ENCODE results near the gene TIMM10.

The TIMM10 gene, protein sequence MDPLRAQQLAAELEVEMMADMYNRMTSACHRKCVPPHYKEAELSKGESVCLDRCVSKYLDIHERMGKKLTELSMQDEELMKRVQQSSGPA

GRCh38 chr11:57530596-57531507 lies at the start of gene TIMM10:
Gene TIMM10, minus strand, starts transcription at chr11:57530754. Its CDS starts 565 bp downstream, at chr11:57530189.
- peaks cover 30% of the 10 kb centered on the region for H3K4me1 ChIP-seq (ENCODE audit: control insufficient read depth, low read length)
- peak within 1 kb of the TSS; percentile 63 for H3K27ac ChIP-seq (ENCODE audit: low read depth, low read length)
- peak within 1 kb of the TSS; percentile 78 for H3K4me2 ChIP-seq (ENCODE audit: low read length)
- H3K9me3 ChIP-seq (ENCODE audit: control insufficient read depth, insufficient read depth, low read length), result no peaks in the 10 kb centered on the region
- no peaks in the 10 kb centered on the region; the same call in 1 of the 2 replicates for H3F3A ChIP-seq (ENCODE audit: control insufficient read depth, insufficient read depth)
- peak within 1 kb of the TSS; percentile 88 for H3K4me3 ChIP-seq (ENCODE audit: low read length)
- H3K36me3 ChIP-seq (ENCODE audit: control insufficient read depth, low read length), result peaks cover 37% of the 10 kb centered on the region
- H3K27me3 ChIP-seq (ENCODE audit: control insufficient read depth, low read length), result peaks cover 5% of the 10 kb centered on the region
- no peaks in the 10 kb centered on the region for H3K9me2 ChIP-seq (replicated peaks; ENCODE audit: control insufficient read depth, low read length)
- H4K20me1 ChIP-seq (ENCODE audit: control insufficient read depth, insufficient read depth, low read depth, low read length), result no peaks in the 10 kb centered on the region
- peaks cover 36% of the 10 kb centered on the region for H3K79me2 ChIP-seq (ENCODE audit: control insufficient read depth, low read length)
- TF ChIP-seq CTCF (IDR thresholded peaks at IDR 0.05; ENCODE audit: low read depth, low read length, poor library complexity, severe bottlenecking) (peak; percentile 8), EZH2phosphoT487 (IDR thresholded peaks at IDR 0.05; ENCODE audit: borderline replicate concordance, low read length) (no peak)

GRCh38 chr11:57574061-57574460 lies 43.5 kb upstream of the TIMM10 start:
- no peaks in the 10 kb centered on the region for H3F3A ChIP-seq (ENCODE audit: control insufficient read depth, insufficient read depth)
- TF ChIP-seq CTCF (IDR thresholded peaks at IDR 0.05; ENCODE audit: low read depth, low read length, poor library complexity, severe bottlenecking) (no peak), EZH2phosphoT487 (IDR thresholded peaks at IDR 0.05; ENCODE audit: borderline replicate concordance, low read length) (no peak)

GRCh38 chr11:57571606-57572005 lies 41.1 kb upstream of the TIMM10 start:
- Histone ChIP-seq H3K4me3 (ENCODE audit: low read length) (no peak overlapping the region), H3K79me2 (ENCODE audit: control insufficient read depth, low read length) (no peaks in the 10 kb centered on the region), H3K9me3 (ENCODE audit: control insufficient read depth, insufficient read depth, low read length) (no peaks in the 10 kb centered on the region), H3K4me2 (ENCODE audit: low read length) (no peak overlapping the region), H3K36me3 (ENCODE audit: control insufficient read depth, low read length) (no peaks in the 10 kb centered on the region), H3K27me3 (ENCODE audit: control insufficient read depth, low read length) (peaks cover 5% of the 10 kb centered on the region), H3K4me1 (ENCODE audit: control insufficient read depth, low read length) (peaks cover 11% of the 10 kb centered on the region), H3F3A (ENCODE audit: control insufficient read depth, insufficient read depth) (no peaks in the 10 kb centered on the region), H4K20me1 (ENCODE audit: control insufficient read depth, insufficient read depth, low read depth, low read length) (no peaks in the 10 kb centered on the region), H3K9me2 (replicated peaks; ENCODE audit: control insufficient read depth, low read length) (no peaks in the 10 kb centered on the region), H3K27ac (ENCODE audit: low read depth, low read length) (no peak overlapping the region)
- no peak for TF ChIP-seq EZH2phosphoT487 (IDR thresholded peaks at IDR 0.05; ENCODE audit: borderline replicate concordance, low read length)
- TF ChIP-seq CTCF (IDR thresholded peaks at IDR 0.05; ENCODE audit: low read depth, low read length, poor library complexity, severe bottlenecking), result no peak

More at GRCh38 chr11:57574061-57574460, 43.5 kb upstream of the TIMM10 start:
- Histone ChIP-seq H3K9me2 (replicated peaks; ENCODE audit: control insufficient read depth, low read length) (no peaks in the 10 kb centered on the region), H4K20me1 (ENCODE audit: control insufficient read depth, insufficient read depth, low read depth, low read length) (no peaks in the 10 kb centered on the region), H3K4me2 (ENCODE audit: low read length) (no peak overlapping the region), H3K27ac (ENCODE audit: low read depth, low read length) (no peak overlapping the region), H3K4me3 (ENCODE audit: low read length) (no peak overlapping the region), H3K79me2 (ENCODE audit: control insufficient read depth, low read length) (no peaks in the 10 kb centered on the region), H3K4me1 (ENCODE audit: control insufficient read depth, low read length) (no peaks in the 10 kb centered on the region), H3K27me3 (ENCODE audit: control insufficient read depth, low read length) (no peaks in the 10 kb centered on the region), H3K9me3 (ENCODE audit: control insufficient read depth, insufficient read depth, low read length) (no peaks in the 10 kb centered on the region), H3K36me3 (ENCODE audit: control insufficient read depth, low read length) (no peaks in the 10 kb centered on the region)
